ENCODE data around the gene ARHGAP6. TPM values are rescaled to one million over a fixed set of nuclear protein-coding genes. Genes with fewer than 3 reads are reported as not detected.

The ARHGAP6 gene
- total RNA-seq, 1 experiment from 2014 or later: 0.10 TPM

DNA sequence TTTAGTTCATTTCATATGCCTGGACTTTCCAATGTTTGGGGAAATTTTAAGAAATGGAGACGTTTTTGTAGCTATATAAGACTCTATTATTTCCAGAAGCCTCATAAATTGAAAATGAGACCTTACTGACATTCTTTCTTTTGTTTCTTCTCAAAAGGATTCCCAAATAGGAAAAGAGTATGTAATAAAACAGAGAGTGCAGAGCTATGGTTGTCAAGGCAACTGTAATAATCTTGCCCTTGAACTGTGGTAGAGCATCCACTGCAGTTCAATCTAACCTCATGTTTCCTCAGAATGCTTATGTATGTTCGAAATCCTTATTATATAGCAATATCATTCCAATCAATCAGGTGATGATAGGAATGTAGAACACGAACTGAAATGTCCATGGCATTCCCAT is 318.4 kb downstream of the ARHGAP6 start:
- intact Hi-C loops (cut with micrococcal nuclease): no loop called here
- TF ChIP-seq POLR2AphosphoS5 (IDR thresholded peaks at IDR 0.05; ENCODE audit: low read depth, low read length): no peak
- TF ChIP-seq ELF1 (IDR thresholded peaks at IDR 0.05; ENCODE audit: borderline replicate concordance, low read depth): no peak
- TF ChIP-seq, protein P1, sequence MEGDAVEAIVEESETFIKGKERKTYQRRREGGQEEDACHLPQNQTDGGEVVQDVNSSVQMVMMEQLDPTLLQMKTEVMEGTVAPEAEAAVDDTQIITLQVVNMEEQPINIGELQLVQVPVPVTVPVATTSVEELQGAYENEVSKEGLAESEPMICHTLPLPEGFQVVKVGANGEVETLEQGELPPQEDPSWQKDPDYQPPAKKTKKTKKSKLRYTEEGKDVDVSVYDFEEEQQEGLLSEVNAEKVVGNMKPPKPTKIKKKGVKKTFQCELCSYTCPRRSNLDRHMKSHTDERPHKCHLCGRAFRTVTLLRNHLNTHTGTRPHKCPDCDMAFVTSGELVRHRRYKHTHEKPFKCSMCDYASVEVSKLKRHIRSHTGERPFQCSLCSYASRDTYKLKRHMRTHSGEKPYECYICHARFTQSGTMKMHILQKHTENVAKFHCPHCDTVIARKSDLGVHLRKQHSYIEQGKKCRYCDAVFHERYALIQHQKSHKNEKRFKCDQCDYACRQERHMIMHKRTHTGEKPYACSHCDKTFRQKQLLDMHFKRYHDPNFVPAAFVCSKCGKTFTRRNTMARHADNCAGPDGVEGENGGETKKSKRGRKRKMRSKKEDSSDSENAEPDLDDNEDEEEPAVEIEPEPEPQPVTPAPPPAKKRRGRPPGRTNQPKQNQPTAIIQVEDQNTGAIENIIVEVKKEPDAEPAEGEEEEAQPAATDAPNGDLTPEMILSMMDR (IDR thresholded peaks at IDR 0.05 in 2 of 3, conservative IDR thresholded peaks at IDR 0.05 in 1 of 3; ENCODE audit: borderline replicate concordance in 1 of 3, insufficient read depth in 1 of 3, low read depth in 2 of 3, low read length in 2 of 3): no peak
- TF ChIP-seq EZH2phosphoT487 (IDR thresholded peaks at IDR 0.05; ENCODE audit: borderline replicate concordance): no peak
- TF ChIP-seq, protein P2, sequence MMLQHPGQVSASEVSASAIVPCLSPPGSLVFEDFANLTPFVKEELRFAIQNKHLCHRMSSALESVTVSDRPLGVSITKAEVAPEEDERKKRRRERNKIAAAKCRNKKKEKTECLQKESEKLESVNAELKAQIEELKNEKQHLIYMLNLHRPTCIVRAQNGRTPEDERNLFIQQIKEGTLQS (IDR thresholded peaks at IDR 0.05): no peak
- TF ChIP-seq EGR1 (IDR thresholded peaks at IDR 0.05; ENCODE audit: low read depth): no peak
- TF ChIP-seq EZH2 (IDR thresholded peaks at IDR 0.05): no peak
- TF ChIP-seq ZNF274 (IDR thresholded peaks at IDR 0.05; ENCODE audit: low read depth, low read length): no peak
- TF ChIP-seq SIN3A (IDR thresholded peaks at IDR 0.05; ENCODE audit: low read depth): no peak
- no peak for TF ChIP-seq FOSL1 (IDR thresholded peaks at IDR 0.05; ENCODE audit: low read depth)
- TF ChIP-seq JUND (IDR thresholded peaks at IDR 0.05): no peak
- TF ChIP-seq YY1 (IDR thresholded peaks at IDR 0.05; ENCODE audit: extremely low read depth, insufficient replicate concordance, low read depth, low read length): no peak
- TF ChIP-seq TCF7L2 (IDR thresholded peaks at IDR 0.05; ENCODE audit: borderline replicate concordance, extremely low read depth, insufficient read depth, insufficient read length): no peak
- no peak for TF ChIP-seq ZBTB33 (IDR thresholded peaks at IDR 0.05; ENCODE audit: extremely low read depth, insufficient replicate concordance, low read length)
- TF ChIP-seq CBX3 (IDR thresholded peaks at IDR 0.05; ENCODE audit: low read depth): no peak
- CTCF ChIA-PET: no interaction called here

More for the DNA sequence above, 318.4 kb downstream of the ARHGAP6 start:
- ChIA-PET POLR2A (no interaction called here), RAD21 (ENCODE audit: low non-redundant PET in 1 of 2, low total read pairs in 2 of 2, uncharacterized antibody in 2 of 2, unreplicated experiment in 2 of 2) (no interaction called here)
- no TSS peak for BruUV-seq (replicated peaks)
- Histone ChIP-seq H3K4me1 (ENCODE audit: control insufficient read depth in 1 of 2, insufficient read depth in 2 of 2, low read length in 2 of 2) (no peaks in the 10 kb centered on the region), H3K27me3 (ENCODE audit: insufficient read depth, low read length) (no peaks in the 10 kb centered on the region), H3K79me2 (ENCODE audit: insufficient read depth, low read length) (no peaks in the 10 kb centered on the region), H3K9me3 (ENCODE audit: control insufficient read depth in 1 of 2, insufficient read depth in 1 of 2, low read depth in 1 of 2, low read length in 2 of 2) (no peaks in the 10 kb centered on the region), H3K36me3 (ENCODE audit: control insufficient read depth in 1 of 2, insufficient read depth in 2 of 2, low read length in 2 of 2) (no peaks in the 10 kb centered on the region), H3K4me3 (replicated peaks in 1 of 2; ENCODE audit: low read depth in 1 of 2, low read length in 2 of 2) (no peak overlapping the region), H3K4me2 (ENCODE audit: low read length) (no peak overlapping the region), H2AFZ (ENCODE audit: low read depth, low read length, poor library complexity, severe bottlenecking) (no peak overlapping the region), H3K9ac (ENCODE audit: low read length) (no peak overlapping the region), H4K20me1 (ENCODE audit: insufficient read depth) (no peaks in the 10 kb centered on the region), H3K27ac (ENCODE audit: low read depth, low read length) (no peak overlapping the region), H3K9me2 (ENCODE audit: insufficient read depth) (no peaks in the 10 kb centered on the region)
- DNase-seq (ENCODE audit: low read depth, low spot score): no peak
- ATAC-seq: no peak

Measured in HCT116 (cell line).